SK-N-SH (cell line): Measurements from ENCODE around the gene AKR7A2. TPM values are rescaled to one million over a fixed set of nuclear protein-coding genes. Genes with fewer than 3 reads are reported as not detected.

Experiments
- CTCF ChIA-PET: fragments of 300-600, 350-600 bp; formaldehyde crosslinking; extraction: SDS; loops from one replicate; lab custom pipeline; 2021; lab: Yijun Ruan, JAX
- POLR2A ChIA-PET: fragments of 350-600 bp; sonication (Branson Sonifier 250); formaldehyde crosslinking; extraction: SDS; loops from one replicate; lab custom pipeline; 2020; ENCODE audit warnings: antibody characterized with exemption, inconsistent platforms; lab: Yijun Ruan, JAX
- DNase-seq: peaks from one replicate; pipeline ENCODE4 v3.0.0; 2012
- H2AFZ ChIP-seq: fragments of 200-600 bp; sonication (generic); 2 replicates; pipeline ENCODE4 v1.8.1; 2016; ENCODE audit warnings: antibody characterized with exemption, mild to moderate bottlenecking, low read depth
- H3F3A ChIP-seq: fragments of 200-600 bp; sonication (generic); replicated peaks from 2 replicates; pipeline ENCODE3; 2016; ENCODE audit warnings: antibody characterized with exemption, mild to moderate bottlenecking; ENCODE audit not compliant: insufficient read depth
- H3K27ac ChIP-seq, 2 experiments: fragments of 200-500 bp in 1 of 2; fragments of 200-600 bp in 1 of 2; sonication (Bioruptor generic) in 1 of 2; sonication (generic), shearing (Covaris generic) in 1 of 2; 2 replicates each; pipeline versions ENCODE4 v1.5.1 to v1.6.1; 2014 to 2016; ENCODE audit warnings: low read depth in 2 of 2, inconsistent platforms in 1 of 2, low read length in 1 of 2, mild to moderate bottlenecking in 1 of 2, mixed read lengths in 1 of 2
- H3K27me3 ChIP-seq: fragments of 200-600 bp; sonication (generic), shearing (Covaris generic); 2 replicates; pipeline ENCODE4 v1.6.1; 2016; ENCODE audit warnings: mixed run types; ENCODE audit not compliant: insufficient read depth
- H3K36me3 ChIP-seq, 2 experiments: fragments of 200-500 bp in 1 of 2; fragments of 200-600 bp in 1 of 2; sonication (Bioruptor generic) in 1 of 2; sonication (generic) in 1 of 2; replicated peaks in 1 of 2; 2 replicates each; pipeline versions ENCODE3 to v1.5.1; 2014 to 2016; ENCODE audit warnings: low read length in 1 of 2, mild to moderate bottlenecking in 1 of 2; ENCODE audit not compliant: insufficient read depth in 2 of 2, control insufficient read depth in 1 of 2
- H3K4me1 ChIP-seq, 2 experiments: fragments of 200-500 bp in 1 of 2; fragments of 200-600 bp in 1 of 2; sonication (Bioruptor generic) in 1 of 2; sonication (generic), shearing (Covaris generic) in 1 of 2; 2 replicates each; pipeline versions ENCODE4 v1.5.1 to v1.6.1; 2014 to 2016; ENCODE audit warnings: low read depth in 1 of 2, low read length in 1 of 2, mixed run types in 1 of 2; ENCODE audit not compliant: insufficient read depth in 2 of 2, control insufficient read depth in 1 of 2
- H3K4me2 ChIP-seq: fragments of 200-600 bp; sonication (generic), shearing (Covaris generic); 2 replicates; pipeline ENCODE4 v1.6.1; 2017; ENCODE audit warnings: mixed run types
- H3K4me3 ChIP-seq, 2 experiments: fragments of 200-500 bp in 1 of 2; fragments of 200-600 bp in 1 of 2; sonication (Bioruptor generic) in 1 of 2; sonication (generic), shearing (Covaris generic) in 1 of 2; 2 replicates each; pipeline versions ENCODE4 v1.5.1 to v1.8.1; 2014 to 2016; ENCODE audit warnings: low read depth in 2 of 2, inconsistent platforms in 1 of 2, low read length in 1 of 2, mild to moderate bottlenecking in 1 of 2, mixed read lengths in 1 of 2, moderate library complexity in 1 of 2
- H3K79me2 ChIP-seq: fragments of 200-600 bp; sonication (generic); 2 replicates; pipeline ENCODE4 v1.8.1; 2017; ENCODE audit warnings: mild to moderate bottlenecking; ENCODE audit not compliant: insufficient read depth
- H3K9ac ChIP-seq: fragments of 200-600 bp; sonication (generic); 2 replicates; pipeline ENCODE4 v1.6.1; 2017; ENCODE audit warnings: mixed run types
- H3K9me2 ChIP-seq: fragments of 200-600 bp; sonication (generic); 2 replicates; pipeline ENCODE4 v1.6.1; 2017; ENCODE audit warnings: mixed run types
- H3K9me3 ChIP-seq: fragments of 200-600 bp; sonication (generic); 2 replicates; pipeline ENCODE4 v1.6.1; 2017; ENCODE audit warnings: mixed run types, mild to moderate bottlenecking, moderate library complexity
- H4K20me1 ChIP-seq: fragments of 200-600 bp; sonication (generic); 2 replicates; pipeline ENCODE4 v1.6.1; 2017; ENCODE audit warnings: mild to moderate bottlenecking, mixed run types; ENCODE audit not compliant: insufficient read depth
- EP300 ChIP-seq, 2 experiments: IDR thresholded peaks; 2 replicates each; pipeline versions ENCODE4 v1.4.0 to v1.6.1; 2012; ENCODE audit warnings: borderline replicate concordance in 1 of 2, low read depth in 1 of 2, low read length in 1 of 2
- FOXJ3 ChIP-seq: sonication (generic); formaldehyde crosslinking; IDR thresholded peaks from 2 replicates; pipeline ENCODE4 v1.5.1; 2020; ENCODE audit warnings: mild to moderate bottlenecking, missing genetic modification reagents
- GATA2 ChIP-seq: sonication (generic); formaldehyde crosslinking; IDR thresholded peaks from 2 replicates; pipeline ENCODE4 v1.5.0; 2020; ENCODE audit warnings: mild to moderate bottlenecking, missing genetic modification reagents
- IRF3 ChIP-seq: fragments of 150-350 bp; IDR thresholded peaks from 2 replicates; pipeline ENCODE4 v1.6.1; 2016; ENCODE audit warnings: mild to moderate bottlenecking, low read depth, low read length
- JUND ChIP-seq: IDR thresholded peaks from 2 replicates; pipeline ENCODE4 v1.4.0; 2012
- NFIC ChIP-seq: IDR thresholded peaks from 2 replicates; pipeline ENCODE4 v1.4.0; 2012; ENCODE audit warnings: borderline replicate concordance
- SIN3A ChIP-seq: IDR thresholded peaks from 2 replicates; pipeline ENCODE4 v1.6.1; 2012; ENCODE audit warnings: low read depth, mild to moderate bottlenecking, low read length, moderate library complexity, borderline replicate concordance
- TCF12 ChIP-seq: IDR thresholded peaks from 2 replicates; pipeline ENCODE4 v1.4.0; 2012
- ZBTB33 ChIP-seq: IDR thresholded peaks from 2 replicates; pipeline ENCODE4 v1.4.0; 2012; ENCODE audit warnings: low read depth, borderline replicate concordance
- WGBS: methylation state at CpG from one replicate; pipeline ENCODE4 v1.1.6; 2017; ENCODE audit warnings: low lambda C conversion rate; 5-methylcytosine and 5-hydroxymethylcytosine counted together
- polyA plus RNA-seq, 3 experiments: library from polyadenylated mRNA; depleted of rRNA; stranded (reverse); fragments of >200 nt; gene quantifications; 2 replicates each; pipeline ENCODE4 v1.2.3, GENCODE V29; 2012

Gene AKR7A2
- polyA plus RNA-seq, 1 of the 3 experiments (the other 2 are of a cell fraction), result 40.7 TPM

- no peak for DNase-seq
- H3F3A ChIP-seq, result no peaks in the 10 kb centered on the region
- H3K4me1 ChIP-seq, result peaks cover 0 to 52% of the 10 kb centered on the region in 2 experiments; a peak in 1 of 4 replicates
- TF ChIP-seq SIN3A (no peak), JUND (no peak)
- ChIA-PET POLR2A (no interaction called here), CTCF (interaction anchor here (0.8 to 13.7 kb wide), 3 partner anchors 9 to 300 kb away, joined by 3 to 235 read pairs (median 3); partner anchors contain the start of gene NBL1)
- peaks cover 8 to 56% of the 10 kb centered on the region in 2 experiments for H3K36me3 ChIP-seq
- H3K79me2 ChIP-seq, result no peaks in the 10 kb centered on the region
- peaks cover 7% of the 10 kb centered on the region; the same call in 1 of the 2 replicates for H4K20me1 ChIP-seq
- H3K9me2 ChIP-seq, result no peaks in the 10 kb centered on the region
- no peaks in the 10 kb centered on the region for H3K27me3 ChIP-seq
- H3K4me3 ChIP-seq, result no peak overlapping the region
- no peak overlapping the region for H3K9ac ChIP-seq
- H2AFZ ChIP-seq, result no peak overlapping the region
- WGBS, result 93% methylated on average over 15 of the region's 15 CpGs
- H3K4me2 ChIP-seq, result no peak overlapping the region
- no peaks in the 10 kb centered on the region for H3K9me3 ChIP-seq
- peak overlapping the region in 1 of 2 experiments; percentile 26; a peak in 2 of 4 replicates for H3K27ac ChIP-seq
Observed at GRCh38 chr1:19348441-19349198, 36.7 kb upstream of the AKR7A2 start.

- Histone ChIP-seq H4K20me1 (peaks cover 4% of the 10 kb centered on the region; the same call in 1 of the 2 replicates), H3K27ac (peak overlapping the region in 1 of 2 experiments; percentile 26; a peak in 1 of 4 replicates), H3F3A (no peaks in the 10 kb centered on the region), H3K27me3 (no peaks in the 10 kb centered on the region), H3K9me3 (no peaks in the 10 kb centered on the region), H3K4me1 (peaks cover 0 to 51% of the 10 kb centered on the region in 2 experiments; a peak in 1 of 4 replicates), H2AFZ (no peak overlapping the region)
- POLR2A ChIA-PET, result no interaction called here
- no peak for TF ChIP-seq GATA2 (CRISPR knock-in tag)
- TF ChIP-seq, all 33 proteins: peak for 0
- Histone ChIP-seq H3K4me3 (no peak overlapping the region), H3K9ac (no peak overlapping the region), H3K36me3 (peaks cover 8 to 57% of the 10 kb centered on the region in 2 experiments), H3K79me2 (no peaks in the 10 kb centered on the region), H3K4me2 (no peak overlapping the region), H3K9me2 (no peaks in the 10 kb centered on the region)
- CTCF ChIA-PET, result interaction anchor here (0.7 to 13.7 kb wide), 5 partner anchors 33 to 314 kb away, joined by 3 to 235 read pairs (median 7); partner anchors contain the start of gene NBL1
- 96% methylated on average over 14 of the region's 14 CpGs for WGBS
- DNase-seq, result no peak
Observed at GRCh38 chr1:19347533-19348172, 35.7 kb upstream of the AKR7A2 start.

GRCh38 chr1:19346026-19346425 is 34.1 kb upstream of the AKR7A2 start:
- ChIA-PET CTCF (interaction anchor here (0.6 to 13.7 kb wide), 6 partner anchors 26 to 315 kb away, joined by 3 to 235 read pairs (median 48); partner anchors contain the start of gene NBL1), POLR2A (no interaction called here)
- Histone ChIP-seq H3K9me2 (no peaks in the 10 kb centered on the region), H3K4me1 (peaks cover 0 to 62% of the 10 kb centered on the region in 2 experiments; a peak in 1 of 4 replicates), H3K9ac (no peak overlapping the region), H3K27ac (peak overlapping the region in 1 of 2 experiments; percentile 80; a peak in 2 of 4 replicates), H3F3A (no peaks in the 10 kb centered on the region), H3K9me3 (no peaks in the 10 kb centered on the region), H3K79me2 (peaks cover 2% of the 10 kb centered on the region; the same call in 1 of the 2 replicates), H3K4me3 (no peak overlapping the region), H3K27me3 (no peaks in the 10 kb centered on the region), H3K4me2 (no peak overlapping the region), H4K20me1 (peaks cover 10% of the 10 kb centered on the region; the same call in 1 of the 2 replicates), H2AFZ (no peak overlapping the region), H3K36me3 (peaks cover 8 to 55% of the 10 kb centered on the region in 2 experiments)
- TF ChIP-seq IRF3 (no peak), NFIC (no peak), EP300 (IDR thresholded peaks at IDR 0.05; ENCODE audit: borderline replicate concordance in 1 of 2, low read depth in 1 of 2, low read length in 1 of 2) (no peak), ZBTB33 (no peak), TCF12 (no peak), GATA2 (CRISPR knock-in tag) (no peak), FOXJ3 (no peak), JUND (no peak)
- no peak for DNase-seq
- WGBS, result 92% methylated on average over 6 of the region's 6 CpGs
